ENCODE data around the gene INSRR.

INSRR gene

GRCh38 chr1:156822680-156823079 is 36.2 kb downstream of the INSRR start:
- DNase-seq, result no peak

- DNase-seq, result no peak
These were observed 37.1 kb downstream of the INSRR start for GRCh38 chr1:156821801-156822200.

GRCh38 chr1:156816561-156817328 is 42.2 kb downstream of the INSRR start, which contains the start of gene SH2D2A:
SH2D2A (minus strand) TSS chr1:156816848; CDS start chr1:156816708, 140 bp downstream.
- peak; percentile 30 for DNase-seq

- DNase-seq, result no peak
These were observed 42.9 kb downstream of the INSRR start for GRCh38 chr1:156815961-156816422.

- DNase-seq, result no peak
These were observed 43.5 kb downstream of the INSRR start for GRCh38 chr1:156815307-156815826.

- no peak for DNase-seq
These were observed 44.2 kb downstream of the INSRR start for GRCh38 chr1:156814571-156815260.

- peak; percentile 67 for DNase-seq
These were observed 45.0 kb downstream of the INSRR start for GRCh38 chr1:156813750-156814570.

GRCh38 chr1:156813298-156813697 is 45.6 kb downstream of the INSRR start:
- no peak for DNase-seq

- DNase-seq, result no peak
These were observed 46.5 kb downstream of the INSRR start for GRCh38 chr1:156812293-156812990.

GRCh38 chr1:156811168-156811567 is 47.7 kb downstream of the INSRR start:
- DNase-seq, result no peak

- DNase-seq, result no peak
These were observed 49.1 kb downstream of the INSRR start for GRCh38 chr1:156809711-156810366.

- DNase-seq, result no peak
These were observed 49.6 kb downstream of the INSRR start for GRCh38 chr1:156809281-156809680.

- DNase-seq, result no peak
These were observed 50.5 kb downstream of the INSRR start for GRCh38 chr1:156808186-156809030.

- DNase-seq, result no peak
These were observed 51.3 kb downstream of the INSRR start for GRCh38 chr1:156807627-156808026.

GRCh38 chr1:156806512-156807440 is 52.1 kb downstream of the INSRR start:
- no peak for DNase-seq

- no peak for DNase-seq
These were observed 53.0 kb downstream of the INSRR start for GRCh38 chr1:156805766-156806511.

- DNase-seq, result peak; percentile 62
These were observed 54.2 kb downstream of the INSRR start for GRCh38 chr1:156804572-156805243.

- DNase-seq, result no peak
These were observed 54.9 kb downstream of the INSRR start for GRCh38 chr1:156804026-156804425.

Measured in inflammatory macrophage treated with lipopolysaccharide for 4 hours (primary cell).